HEK293T (cell line): Measurements from ENCODE around the gene TLCD2.
"Not testable (repeated sequence)": the region's sequence is repeated elsewhere in the genome, so short reads cannot be mapped to it uniquely, and the experiment has no call there.

ENCODE experiments used
- CTCF ChIA-PET: fragments of 350-600 bp; formaldehyde crosslinking; extraction: SDS; loops from one replicate; lab custom pipeline; 2021; ENCODE audit warnings: antibody characterized with exemption, inconsistent platforms; lab: Yijun Ruan, JAX
- POLR2A ChIA-PET: fragments of 350-600 bp; formaldehyde crosslinking; extraction: SDS; loops from one replicate; lab custom pipeline; 2020; ENCODE audit warnings: antibody characterized with exemption, inconsistent platforms; lab: Yijun Ruan, JAX
- DNase-seq: peaks from one replicate; pipeline ENCODE4 v3.0.0; 2012; ENCODE audit warnings: mixed read lengths; ENCODE audit errors: extremely low spot score
- ARNT ChIP-seq: fragments of 450-650 bp; IDR thresholded peaks from 2 replicates; pipeline ENCODE4 v1.6.1; 2017; ENCODE audit warnings: mild to moderate bottlenecking
- BHLHE40 ChIP-seq: fragments of 450-650 bp; IDR thresholded peaks from 2 replicates; pipeline ENCODE4 v1.6.1; 2016; ENCODE audit warnings: mild to moderate bottlenecking, moderate library complexity, borderline replicate concordance
- CTBP1 ChIP-seq: fragments of 450-650 bp; IDR thresholded peaks from 2 replicates; pipeline ENCODE4 v1.6.1; 2016; ENCODE audit warnings: borderline replicate concordance
- ELF4 ChIP-seq: fragments of 450-650 bp; IDR thresholded peaks from 2 replicates; pipeline ENCODE4 v1.6.1; 2017; ENCODE audit warnings: antibody characterized with exemption
- FOXA1 ChIP-seq: fragments of 450-650 bp; IDR thresholded peaks from 2 replicates; pipeline ENCODE4 v1.6.1; 2016; ENCODE audit warnings: mild to moderate bottlenecking
- FOXK2 ChIP-seq: fragments of 450-650 bp; IDR thresholded peaks from 2 replicates; pipeline ENCODE4 v1.6.1; 2016; ENCODE audit warnings: mild to moderate bottlenecking
- FOXM1 ChIP-seq: fragments of 450-650 bp; IDR thresholded peaks from 2 replicates; pipeline ENCODE4 v1.6.1; 2017; ENCODE audit warnings: mild to moderate bottlenecking, borderline replicate concordance
- HDGF ChIP-seq: fragments of 450-650 bp; IDR thresholded peaks from 2 replicates; pipeline ENCODE4 v1.6.1; 2017; ENCODE audit warnings: antibody characterized with exemption, borderline replicate concordance
- L3MBTL2 ChIP-seq: fragments of 450-650 bp; conservative IDR thresholded peaks from 2 replicates; pipeline ENCODE4 v1.6.1; 2016; ENCODE audit warnings: mild to moderate bottlenecking
- LEF1 ChIP-seq: fragments of 450-650 bp; IDR thresholded peaks from 2 replicates; pipeline ENCODE4 v1.6.1; 2017; ENCODE audit warnings: mild to moderate bottlenecking, borderline replicate concordance
- NFRKB ChIP-seq: fragments of 450-650 bp; IDR thresholded peaks from 2 replicates; pipeline ENCODE4 v1.6.1; 2016; ENCODE audit warnings: mild to moderate bottlenecking, moderate library complexity
- PKNOX1 ChIP-seq: fragments of 450-650 bp; IDR thresholded peaks from 2 replicates; pipeline ENCODE4 v1.6.1; 2016
- SP1 ChIP-seq: fragments of 450-650 bp; IDR thresholded peaks from 2 replicates; pipeline ENCODE4 v1.6.1; 2017
- SUZ12 ChIP-seq: fragments of 450-650 bp; IDR thresholded peaks from 2 replicates; pipeline ENCODE4 v1.6.1; 2016; ENCODE audit warnings: mild to moderate bottlenecking
- TARDBP ChIP-seq: fragments of 450-650 bp; IDR thresholded peaks from 2 replicates; pipeline ENCODE4 v1.6.1; 2016
- ZNF384 ChIP-seq: fragments of 450-650 bp; IDR thresholded peaks from 2 replicates; pipeline ENCODE4 v1.6.1; 2016

Gene TLCD2

GRCh38 chr17:1712271-1712670, 2.1 kb upstream of the TLCD2 start:
- no peak for TF ChIP-seq TARDBP
- TF ChIP-seq BHLHE40, result no peak
- no peak for TF ChIP-seq LEF1
- TF ChIP-seq L3MBTL2, result no peak
- no peak for TF ChIP-seq ELF4
- no peak for TF ChIP-seq SUZ12
- ChIA-PET POLR2A (interaction anchor here (1.6 kb wide), 1 partner anchor 49 kb away, joined by 4 read pairs; the partner anchor contains the start of gene SERPINF1), CTCF (no interaction called here)
- DNase-seq, result no peak

GRCh38 chr17:1711804-1712203, 1.6 kb upstream of the TLCD2 start:
- ChIA-PET CTCF (no interaction called here), POLR2A (no interaction called here)
- no peak for TF ChIP-seq PKNOX1
- no peak for TF ChIP-seq NFRKB
- no peak for TF ChIP-seq BHLHE40
- no peak for TF ChIP-seq HDGF
- TF ChIP-seq L3MBTL2, result no peak
- TF ChIP-seq FOXA1, result no peak
- no peak for TF ChIP-seq ZNF384
- TF ChIP-seq SP1, result no peak
- TF ChIP-seq ELF4, result no peak
- TF ChIP-seq FOXK2, result no peak
- TF ChIP-seq SUZ12, result no peak
- no peak for TF ChIP-seq LEF1
- TF ChIP-seq FOXM1, result no peak
- no peak for TF ChIP-seq TARDBP
- no peak for TF ChIP-seq ARNT
- DNase-seq, result no peak

GRCh38 chr17:1710807-1711553, 803 bp upstream of the TLCD2 start:
- CTCF ChIA-PET, result no interaction called here
- TF ChIP-seq PKNOX1 (no peak), FOXK2 (no peak)
- POLR2A ChIA-PET, result no interaction called here
- no peak for DNase-seq

GRCh38 chr17:1709403-1709951, 700 bp downstream of the TLCD2 start:
- TF ChIP-seq FOXK2 (no peak), HDGF (no peak), ARNT (no peak), TARDBP (no peak), SP1 (no peak), FOXM1 (no peak), CTBP1 (no peak), BHLHE40 (no peak), L3MBTL2 (no peak), ZNF384 (no peak), ELF4 (no peak), SUZ12 (no peak), PKNOX1 (no peak)
- POLR2A ChIA-PET, result no interaction called here
- no peak for DNase-seq
- CTCF ChIA-PET, result no interaction called here

- POLR2A ChIA-PET, CTCF ChIA-PET: not testable (repeated sequence)
Observed at GRCh38 chr17:1708791-1709346, 1.3 kb downstream of the TLCD2 start.

GRCh38 chr17:1707107-1707506, 3.1 kb downstream of the TLCD2 start:
- no peak for TF ChIP-seq ELF4
- TF ChIP-seq ZNF384, result no peak
- TF ChIP-seq ARNT, result no peak
- TF ChIP-seq LEF1, result no peak
- no peak for TF ChIP-seq FOXK2
- no peak for TF ChIP-seq HDGF
- TF ChIP-seq TARDBP, result no peak
- no peak for TF ChIP-seq L3MBTL2
- TF ChIP-seq SP1, result no peak
- TF ChIP-seq CTBP1, result no peak
- CTCF ChIA-PET, result no interaction called here
- no peak for DNase-seq
- POLR2A ChIA-PET, result no interaction called here

More at GRCh38 chr17:1708791-1709346, 1.3 kb downstream of the TLCD2 start:
- not testable (repeated sequence) for DNase-seq

GRCh38 chr17:1705004-1705403, 5.2 kb downstream of the TLCD2 start:
- ChIA-PET POLR2A (no interaction called here), CTCF (no interaction called here)
- DNase-seq, result no peak
- TF ChIP-seq FOXK2 (no peak), SP1 (no peak), HDGF (no peak), NFRKB (no peak), ELF4 (no peak), ZNF384 (no peak), L3MBTL2 (no peak), LEF1 (no peak), PKNOX1 (no peak), ARNT (no peak), SUZ12 (no peak), FOXM1 (no peak), CTBP1 (no peak), BHLHE40 (no peak), FOXA1 (no peak), TARDBP (no peak)
